HG03060 (cell line): ENCODE results near the gene OTUB1.
"Not testable (repeated sequence)": the region's sequence is repeated elsewhere in the genome, so short reads cannot be mapped to it uniquely, and the experiment has no call there.

ENCODE experiments used
- ATAC-seq: cut with Tn5 transposase; IDR thresholded peaks from one replicate; pipeline ENCODE4 v1.9.1; 2021; ENCODE audit warnings: low read depth, moderate number of reproducible peaks; ENCODE audit not compliant: unreplicated experiment

OTUB1 gene, protein sequence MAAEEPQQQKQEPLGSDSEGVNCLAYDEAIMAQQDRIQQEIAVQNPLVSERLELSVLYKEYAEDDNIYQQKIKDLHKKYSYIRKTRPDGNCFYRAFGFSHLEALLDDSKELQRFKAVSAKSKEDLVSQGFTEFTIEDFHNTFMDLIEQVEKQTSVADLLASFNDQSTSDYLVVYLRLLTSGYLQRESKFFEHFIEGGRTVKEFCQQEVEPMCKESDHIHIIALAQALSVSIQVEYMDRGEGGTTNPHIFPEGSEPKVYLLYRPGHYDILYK

DNA sequence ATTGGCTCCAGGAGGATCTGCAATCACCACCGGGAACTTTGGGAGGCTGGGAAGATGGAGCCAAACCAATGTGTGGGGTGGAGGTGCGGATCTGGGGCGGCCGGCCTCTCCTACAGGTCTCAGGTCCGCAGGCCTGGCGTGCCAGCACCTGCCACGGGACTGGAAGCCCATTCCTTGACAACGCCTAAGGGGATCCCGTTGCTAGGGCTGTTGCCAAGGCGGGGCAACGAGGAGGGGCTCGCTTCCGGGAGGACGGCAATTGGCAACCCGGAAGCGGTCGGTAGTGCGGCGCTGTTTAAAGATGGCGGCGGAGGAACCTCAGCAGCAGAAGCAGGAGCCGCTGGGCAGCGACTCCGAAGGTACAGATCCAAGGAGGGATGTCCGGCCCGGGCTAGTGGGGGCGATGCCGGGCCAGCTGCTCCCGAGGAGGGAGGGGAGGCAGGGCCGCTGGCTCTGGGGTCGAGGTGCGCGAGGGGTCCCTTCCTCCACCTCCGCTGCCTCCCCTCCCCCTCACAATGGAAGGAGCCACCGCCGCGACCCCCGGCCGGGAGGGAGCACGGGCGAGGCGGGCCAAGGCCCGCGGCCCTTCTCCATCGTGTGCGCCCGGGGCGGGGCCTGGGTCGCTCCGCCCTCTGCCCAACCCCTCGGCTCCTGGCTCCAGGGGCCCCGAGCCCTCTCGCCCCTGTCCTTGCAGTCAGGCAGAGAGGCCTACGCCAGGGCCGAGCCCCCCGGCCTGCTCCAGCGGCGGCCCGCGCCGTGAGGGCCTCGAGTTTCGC, at the start of gene OTUB1:
Gene OTUB1 (plus strand): TSS at position 283 of the 776 bp plus-strand sequence. CDS start 19 bp downstream, at position 302.
- ATAC-seq = no peak

DNA sequence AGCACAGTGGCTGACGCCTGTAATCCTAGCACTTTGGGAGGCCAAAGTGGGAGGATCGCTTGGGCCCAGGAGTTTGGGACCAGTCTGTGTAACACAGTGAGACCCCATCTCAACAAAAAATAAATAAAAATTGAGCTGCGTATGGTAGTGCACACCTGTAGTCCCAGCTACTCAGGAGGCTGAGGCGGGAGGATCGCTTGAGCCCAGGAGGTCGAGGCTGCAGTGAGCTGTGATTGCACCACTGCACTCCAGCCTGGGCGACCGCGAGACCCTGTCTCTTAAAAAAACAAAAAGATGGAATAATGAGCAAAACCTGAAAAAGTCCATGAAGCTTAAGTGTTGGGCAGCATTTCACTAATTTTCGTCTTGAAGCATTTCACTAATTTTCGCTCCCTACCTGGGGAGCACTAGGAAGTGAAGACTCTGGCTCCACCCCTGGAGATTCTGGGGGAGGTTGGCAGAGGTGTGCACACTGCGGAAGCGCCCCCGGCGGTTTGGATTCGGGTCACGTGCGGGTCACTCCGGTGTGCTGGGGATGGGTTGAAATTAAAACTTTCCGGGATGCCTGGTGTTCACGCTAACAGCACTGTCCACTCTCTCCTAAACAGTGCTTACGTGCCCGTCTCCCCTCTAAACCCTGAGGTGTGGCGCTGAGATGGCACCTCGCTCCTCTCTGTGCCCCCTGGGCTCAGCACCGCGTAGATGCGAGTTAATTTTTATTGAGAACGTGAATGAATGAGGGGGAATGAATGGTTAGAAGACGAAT, 48.3 kb upstream of the OTUB1 start:
- ATAC-seq = no peak

GRCh38 chr11:63938479-63939396, 47.5 kb upstream of the OTUB1 start, which contains the start of gene NAA40:
Gene NAA40 (plus strand): TSS chr11:63939002. CDS start chr11:63939097, 95 bp downstream.
- peak; percentile 86 for ATAC-seq

DNA sequence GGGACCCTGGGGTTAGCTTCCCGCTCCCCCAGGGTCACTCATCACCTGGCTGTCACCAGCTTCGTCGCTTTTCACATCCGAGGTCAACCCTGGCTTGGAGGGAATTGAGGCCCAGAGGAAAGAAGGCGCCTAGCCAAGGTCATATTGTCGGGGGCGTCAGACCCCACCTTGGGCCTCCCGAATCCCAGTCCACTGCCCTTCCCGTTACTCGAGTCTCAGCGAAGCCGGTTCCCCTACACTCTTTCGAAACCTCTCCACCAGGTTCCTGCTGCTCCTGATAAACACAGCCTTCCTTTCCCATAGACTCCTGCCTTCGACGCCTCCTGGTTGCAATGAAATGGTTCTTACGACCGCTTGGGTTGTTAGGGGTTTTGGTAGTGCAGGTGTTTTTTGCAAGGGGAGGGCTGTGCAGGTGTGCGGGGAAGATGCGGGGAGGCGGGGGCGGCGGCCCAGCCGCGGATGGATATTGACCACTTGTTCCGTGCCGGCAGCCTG, 46.8 kb upstream of the OTUB1 start:
- ATAC-seq = no peak

DNA sequence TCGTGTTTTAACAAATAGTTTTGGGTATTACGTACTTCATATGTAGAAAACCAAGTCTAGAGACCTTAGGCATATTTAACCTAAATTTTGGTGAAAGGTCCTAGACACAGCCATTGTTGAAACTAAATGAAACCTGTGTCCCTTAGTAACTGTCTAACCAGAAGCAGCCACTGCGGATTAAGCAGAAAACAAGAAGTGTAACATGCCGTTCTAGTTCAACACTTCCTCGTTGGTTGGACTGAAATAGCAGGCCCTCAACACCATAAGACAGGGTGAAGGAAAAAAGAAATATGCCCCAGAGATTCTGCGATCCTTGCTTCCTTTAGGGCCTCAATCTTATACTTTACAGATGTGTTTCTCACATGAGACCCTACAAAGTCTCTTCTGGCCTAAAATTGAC, 45.5 kb upstream of the OTUB1 start:
- no peak for ATAC-seq

- ATAC-seq = no peak
Observed at GRCh38 chr11:63941901-63942300, 44.3 kb upstream of the OTUB1 start.

GRCh38 chr11:63942803-63943202, 43.4 kb upstream of the OTUB1 start:
- no peak for ATAC-seq

DNA sequence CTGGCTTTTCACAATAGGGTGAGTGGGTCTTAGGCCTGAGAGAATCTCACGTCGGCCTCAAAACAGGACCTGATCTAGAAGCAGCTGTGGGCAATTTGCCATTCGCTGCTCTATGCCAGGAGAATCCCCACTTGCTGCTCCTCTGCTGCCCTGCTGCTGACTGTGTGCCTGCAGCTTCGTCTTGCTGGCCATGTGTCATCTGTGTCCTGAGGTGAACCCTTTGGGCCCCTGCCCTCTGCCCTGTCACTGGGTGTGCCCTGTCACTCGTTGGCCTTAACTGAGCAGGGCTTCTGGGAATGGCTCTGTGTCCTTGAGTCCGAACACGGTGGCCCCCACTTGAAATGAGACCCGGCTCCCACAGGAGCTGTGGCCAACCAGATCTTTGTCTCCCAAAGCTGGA, 41.3 kb upstream of the OTUB1 start:
- ATAC-seq = no peak

DNA sequence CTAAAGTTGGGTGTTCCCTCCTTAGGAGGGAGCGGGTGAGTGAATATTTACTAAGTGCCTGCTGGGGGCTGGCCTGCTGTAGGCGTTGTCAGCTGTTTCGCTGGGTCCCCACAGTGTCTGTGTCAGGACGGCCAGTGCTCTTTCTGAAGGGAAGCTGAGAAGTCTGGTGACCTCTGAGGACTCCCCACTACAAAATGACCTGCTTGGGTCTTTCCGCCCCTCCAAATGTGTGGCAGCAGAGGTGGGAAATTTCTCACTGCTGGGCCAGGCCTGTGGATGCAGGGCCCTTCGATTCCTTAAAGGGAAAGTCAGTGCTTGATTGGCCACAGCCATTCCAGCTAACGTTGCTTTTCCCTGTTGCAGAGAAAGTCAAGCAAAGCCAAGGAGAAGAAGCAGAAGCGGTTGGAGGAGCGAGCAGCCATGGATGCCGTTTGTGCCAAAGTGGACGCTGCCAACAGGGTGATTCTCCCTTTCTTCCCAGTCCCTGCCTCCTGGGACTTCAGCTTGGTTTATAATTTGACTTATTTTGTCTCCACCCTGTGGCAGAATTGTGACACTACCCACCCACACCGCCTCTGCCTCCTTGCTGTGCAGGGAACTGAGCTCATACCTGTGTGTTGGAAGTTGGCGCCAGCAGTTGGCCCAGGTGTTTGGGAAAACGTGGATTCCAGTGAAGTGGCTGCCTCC, 40.6 kb upstream of the OTUB1 start:
- ATAC-seq = no peak

DNA sequence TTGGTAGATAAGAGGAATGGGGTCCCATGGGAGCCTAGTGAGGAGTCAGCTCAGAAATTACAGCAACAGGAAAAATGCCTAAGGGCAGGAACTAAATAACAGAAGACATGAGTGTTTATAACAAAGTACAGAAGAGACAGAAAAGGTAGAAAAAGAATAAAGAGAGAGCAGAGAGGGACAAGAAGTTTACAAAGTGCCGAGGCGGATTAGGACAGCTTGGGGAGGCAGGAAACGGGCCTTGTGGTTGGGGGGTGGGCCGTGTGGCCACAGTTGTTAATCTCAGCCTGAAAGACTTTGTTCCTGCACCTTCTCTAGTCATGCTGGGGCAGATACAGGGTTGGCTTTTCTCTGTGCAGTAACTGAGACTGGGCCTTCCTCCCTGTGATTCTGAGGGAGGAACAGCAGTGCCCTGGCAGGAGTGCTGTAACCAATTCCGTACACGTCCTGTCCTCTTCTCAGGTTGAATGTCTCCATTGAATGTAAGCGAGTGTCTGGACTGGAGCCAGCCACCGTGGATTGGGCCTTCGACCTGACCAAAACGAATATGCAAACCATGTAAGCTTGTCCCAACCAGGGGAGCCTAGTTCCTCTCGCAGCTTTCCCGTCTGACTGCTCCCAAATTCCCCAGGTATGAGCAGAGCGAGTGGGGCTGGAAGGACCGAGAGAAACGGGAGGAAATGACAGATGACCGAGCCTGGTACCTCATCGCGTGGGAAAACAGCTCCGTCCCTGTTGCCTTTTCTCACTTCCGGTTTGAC, 34.3 kb upstream of the OTUB1 start:
- ATAC-seq = no peak

DNA sequence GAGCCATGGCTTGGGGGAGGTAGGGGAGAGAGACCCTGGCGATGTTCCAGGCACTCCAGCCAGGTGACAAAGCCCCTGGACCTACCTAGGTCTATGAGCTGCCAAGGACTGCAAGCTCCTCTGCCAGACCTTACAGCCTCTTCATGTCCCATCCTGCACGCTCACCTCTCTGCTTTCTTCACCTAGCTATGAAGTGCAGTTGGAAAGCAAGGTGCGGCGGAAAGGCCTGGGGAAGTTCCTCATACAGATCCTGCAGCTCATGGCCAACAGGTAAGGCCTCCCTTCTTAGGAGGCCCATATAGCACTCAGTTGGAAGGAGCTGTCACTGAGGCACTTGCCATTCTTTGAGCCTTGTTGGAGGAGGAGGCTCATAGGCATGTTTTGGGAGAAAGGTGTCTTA, 33.7 kb upstream of the OTUB1 start:
- ATAC-seq = no peak

- no peak for ATAC-seq
Observed at GRCh38 chr11:63958008-63958407, 28.2 kb upstream of the OTUB1 start.

DNA sequence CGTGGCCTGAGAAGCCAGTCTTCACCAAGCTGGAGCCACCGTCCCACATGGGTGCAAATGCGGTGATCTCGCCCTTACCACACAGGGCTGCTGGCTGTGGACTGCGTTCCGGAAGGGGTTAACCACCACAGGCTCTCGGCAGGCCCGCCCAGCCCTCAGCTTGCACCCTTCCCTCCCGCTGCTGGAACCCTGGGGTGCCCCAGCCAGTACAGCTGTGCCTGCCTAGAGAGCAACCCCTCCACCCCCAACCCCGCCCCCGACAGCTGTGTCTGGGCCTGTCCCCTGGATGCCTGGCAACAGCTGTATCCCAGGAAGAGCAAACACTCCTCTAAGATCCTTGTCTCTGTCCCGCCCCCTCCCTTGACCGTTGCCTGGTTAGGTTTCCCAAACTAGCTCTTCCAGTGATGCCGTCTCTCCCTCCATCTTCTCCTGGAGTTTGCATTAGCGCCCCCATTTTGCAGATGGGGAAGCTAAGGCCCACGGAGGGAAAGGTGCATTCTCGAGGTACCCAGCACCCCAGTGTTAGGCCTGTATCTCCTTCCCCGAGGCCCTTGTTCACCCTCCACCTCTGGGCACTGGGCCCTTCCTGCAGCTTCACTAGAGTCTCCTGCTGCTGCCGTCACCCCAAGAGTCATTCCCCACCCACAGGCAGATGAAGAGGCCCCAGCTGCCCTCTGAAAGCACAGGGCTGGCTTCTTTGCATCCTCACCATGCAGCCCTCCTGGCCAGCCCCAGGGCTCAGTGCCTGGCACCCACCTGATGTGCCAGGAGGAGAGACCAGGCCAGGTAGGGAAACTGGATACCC, 24.4 kb upstream of the OTUB1 start:
- ATAC-seq = no peak

GRCh38 chr11:63963895-63964294, 22.3 kb upstream of the OTUB1 start:
- not testable (repeated sequence) for ATAC-seq

GRCh38 chr11:63966444-63966843, 19.8 kb upstream of the OTUB1 start:
- ATAC-seq = no peak

DNA sequence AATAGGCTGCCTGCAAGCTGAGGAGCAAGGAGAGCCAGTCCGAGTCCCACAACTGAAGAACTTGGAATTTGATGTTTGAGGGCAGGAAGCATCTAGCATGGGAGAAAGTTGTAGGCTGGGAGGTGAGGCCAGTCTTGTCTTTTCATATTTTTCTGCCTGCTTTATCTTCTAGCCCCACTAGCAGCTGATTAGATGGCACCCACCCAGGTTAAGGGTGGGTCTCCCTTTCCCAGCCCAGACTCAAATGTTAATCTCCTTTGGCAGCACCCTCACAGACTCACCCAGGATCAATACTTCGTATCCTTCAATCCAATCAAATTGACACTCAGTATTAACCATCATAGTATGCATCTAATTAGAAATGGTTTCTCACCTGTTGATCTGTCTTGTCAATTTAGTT, 16.8 kb upstream of the OTUB1 start:
- ATAC-seq = no peak

DNA sequence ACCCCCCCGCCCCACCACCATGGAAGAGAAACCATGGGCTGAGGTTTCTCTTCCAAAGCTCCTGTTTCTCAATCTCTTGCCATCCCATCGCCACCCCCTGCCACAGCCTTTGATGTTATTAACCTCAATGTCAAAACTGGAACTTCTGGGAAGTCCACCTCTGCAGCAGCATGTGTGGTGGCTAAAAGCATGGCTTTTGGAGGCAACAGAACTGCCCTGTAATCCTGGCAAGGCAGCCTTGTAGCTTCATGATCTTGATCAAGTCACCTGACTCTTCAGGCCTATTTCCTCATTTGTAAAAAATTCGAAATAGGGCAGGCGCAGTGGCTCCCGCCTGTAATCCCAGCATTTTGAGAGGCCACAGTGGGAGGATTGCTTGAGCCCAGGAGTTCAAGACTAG, 15.3 kb upstream of the OTUB1 start:
- no peak for ATAC-seq

GRCh38 chr11:63973912-63974258, 12.4 kb upstream of the OTUB1 start:
- not testable (repeated sequence) for ATAC-seq
